T-helper 2 cell (primary cell): ENCODE data around the gene CIROP.
A peak's percentile ranks its signal among the peaks of the same experiment; 100 is the strongest.
"Not testable (repeated sequence)": the region's sequence is repeated elsewhere in the genome, so short reads cannot be mapped to it uniquely, and the experiment has no call there.

Source experiments
- DNase-seq, 5 experiments: peaks; one replicate each; pipeline versions ENCODE4 v3.0.0 to v3.0.0-alpha.2; 2012 to 2022

The CIROP gene

GRCh38 chr14:23113431-23114119, 8.8 kb upstream of the CIROP start:
- DNase-seq, result no peak

GRCh38 chr14:23112359-23113178, 7.8 kb upstream of the CIROP start:
- peak in 1 of 5 experiments; percentile 17 for DNase-seq

- DNase-seq, result no peak
Observed at GRCh38 chr14:23110579-23111365, 6.0 kb upstream of the CIROP start.

- DNase-seq, result no peak
Observed at GRCh38 chr14:23109769-23110168, 5.0 kb upstream of the CIROP start.

- DNase-seq, result not testable (repeated sequence)
Observed at GRCh38 chr14:23108169-23108568, 3.4 kb upstream of the CIROP start.

GRCh38 chr14:23107620-23108019, 2.8 kb upstream of the CIROP start:
- DNase-seq, result not testable (repeated sequence)

- no peak for DNase-seq
Observed at GRCh38 chr14:23106747-23107045, 1.9 kb upstream of the CIROP start.

GRCh38 chr14:23105348-23105824, 597 bp upstream of the CIROP start:
- DNase-seq, result no peak

GRCh38 chr14:23104070-23104590, 659 bp downstream of the CIROP start:
- DNase-seq, result no peak

GRCh38 chr14:23103581-23103980, 1.2 kb downstream of the CIROP start:
- no peak for DNase-seq

GRCh38 chr14:23102801-23103200, 2.0 kb downstream of the CIROP start:
- DNase-seq, result no peak

- DNase-seq, result no peak
Observed at GRCh38 chr14:23101986-23102625, 2.7 kb downstream of the CIROP start.

GRCh38 chr14:23101213-23101970, 3.4 kb downstream of the CIROP start:
- no peak for DNase-seq

GRCh38 chr14:23099212-23099861, 5.5 kb downstream of the CIROP start:
- no peak for DNase-seq

- no peak for DNase-seq
Observed at GRCh38 chr14:23097786-23098185, 7.0 kb downstream of the CIROP start.

GRCh38 chr14:23095196-23096108, 9.3 kb downstream of the CIROP start, which contains the start of gene C14orf119:
TSS of gene C14orf119 (plus strand) at chr14:23095505. CDS start at chr14:23097659, 2,154 bp downstream.
- peak; percentile 97 to 100 (median 99) for DNase-seq

GRCh38 chr14:23094666-23095195, 10.1 kb downstream of the CIROP start, which contains the start of gene ACIN1:
TSS of gene ACIN1 (minus strand) at chr14:23095136. CDS start at chr14:23095112, 24 bp downstream.
- peak in 2 of 5 experiments; percentile 52 to 90 for DNase-seq

- DNase-seq, result peak in 2 of 5 experiments; percentile 59 to 67
Observed at GRCh38 chr14:23093991-23094665, 10.7 kb downstream of the CIROP start.

GRCh38 chr14:23093526-23093925, 11.3 kb downstream of the CIROP start:
- DNase-seq, result no peak
